IMR-90 (cell line): ENCODE data around the gene SRPRB. TPM values are rescaled to one million over a fixed set of nuclear protein-coding genes. Genes with fewer than 3 reads are reported as not detected.
A peak's percentile ranks its signal among the peaks of the same experiment; 100 is the strongest.

ENCODE experiments used
- ATAC-seq: fragments of 200-7000 bp; cut with Tn5 transposase; 2 replicates; pipeline ENCODE4 v1.9.1; 2020; ENCODE audit warnings: low read depth, mild to moderate bottlenecking, moderate library complexity
- BruUV-seq: library from RNA; stranded (reverse); fragments of 400-500 nt; replicated peaks from 2 replicates; lab custom pipeline; 2021; lab: Mats Ljungman, UMichigan
- CTCF ChIA-PET: fragments of 300-600 bp; formaldehyde crosslinking; extraction: SDS; loops from one replicate; lab custom pipeline; 2021; ENCODE audit warnings: antibody characterized with exemption; lab: Yijun Ruan, JAX
- POLR2A ChIA-PET: fragments of 300-600 bp; sonication (Branson Sonifier 250); formaldehyde crosslinking; loops from one replicate; lab custom pipeline; 2022; ENCODE audit warnings: antibody characterized with exemption; ENCODE audit not compliant: unreplicated experiment; lab: Charles Lee
- DNase-seq: peaks from one replicate; pipeline ENCODE4 v3.0.0; 2013
- H2AFZ ChIP-seq: replicated peaks from 2 replicates; pipeline ENCODE3; 2013; ENCODE audit warnings: low read length, mild to moderate bottlenecking; ENCODE audit not compliant: poor library complexity
- H2AK5ac ChIP-seq: 2 replicates; pipeline ENCODE4 v1.6.1; 2013; ENCODE audit warnings: low read depth, low read length, inconsistent platforms
- H2AK9ac ChIP-seq: replicated peaks from 2 replicates; pipeline ENCODE3; 2013; ENCODE audit warnings: mild to moderate bottlenecking, low read depth, low read length, moderate library complexity; ENCODE audit not compliant: poor library complexity
- H2BK120ac ChIP-seq: 2 replicates; pipeline ENCODE4 v1.6.1; 2013; ENCODE audit warnings: low read depth, low read length, inconsistent platforms
- H2BK15ac ChIP-seq: 3 replicates; pipeline ENCODE4 v1.6.1; 2013; ENCODE audit warnings: low read depth, low read length, inconsistent platforms
- H2BK20ac ChIP-seq: 2 replicates; pipeline ENCODE4 v1.6.1; 2013; ENCODE audit warnings: low read depth, mild to moderate bottlenecking, inconsistent platforms, low read length, moderate library complexity
- H2BK5ac ChIP-seq: 2 replicates; pipeline ENCODE4 v1.6.1; 2013; ENCODE audit warnings: mild to moderate bottlenecking, low read depth, low read length, inconsistent platforms; ENCODE audit not compliant: poor library complexity, severe bottlenecking
- H3K14ac ChIP-seq: replicated peaks from 2 replicates; pipeline ENCODE4 v1.6.1; 2013; ENCODE audit warnings: low read depth, low read length, inconsistent platforms
- H3K18ac ChIP-seq: 2 replicates; pipeline ENCODE4 v1.6.1; 2013; ENCODE audit warnings: low read depth, low read length, control low read depth
- H3K23ac ChIP-seq: 2 replicates; pipeline ENCODE4 v1.6.1; 2013; ENCODE audit warnings: low read depth, low read length, inconsistent platforms
- H3K27ac ChIP-seq: 2 replicates; pipeline ENCODE4 v1.5.1; 2013; ENCODE audit warnings: mild to moderate bottlenecking, control low read depth, low read length; ENCODE audit not compliant: insufficient read depth
- H3K27me3 ChIP-seq: 2 replicates; pipeline ENCODE4 v1.6.1; 2013; ENCODE audit warnings: low read length; ENCODE audit not compliant: control insufficient read depth, insufficient read depth
- H3K36me3 ChIP-seq: 2 replicates; pipeline ENCODE4 v1.6.1; 2013; ENCODE audit warnings: low read length, mixed read lengths; ENCODE audit not compliant: control insufficient read depth, insufficient read depth
- H3K4ac ChIP-seq: 2 replicates; pipeline ENCODE4 v1.6.1; 2013; ENCODE audit warnings: low read depth, low read length, inconsistent platforms
- H3K4me1 ChIP-seq: 2 replicates; pipeline ENCODE4 v1.6.1; 2013; ENCODE audit warnings: low read length, mixed read lengths; ENCODE audit not compliant: control insufficient read depth, insufficient read depth
- H3K4me2 ChIP-seq: 2 replicates; pipeline ENCODE4 v1.6.1; 2013; ENCODE audit warnings: low read depth, mild to moderate bottlenecking, control low read depth, low read length, moderate library complexity
- H3K4me3 ChIP-seq: 2 replicates; pipeline ENCODE4 v1.5.1; 2013; ENCODE audit warnings: low read depth, mild to moderate bottlenecking, control low read depth, low read length, moderate library complexity; ENCODE audit not compliant: insufficient read depth
- H3K56ac ChIP-seq: 2 replicates; pipeline ENCODE4 v1.6.1; 2013; ENCODE audit warnings: low read length, inconsistent platforms; ENCODE audit not compliant: insufficient read depth; ENCODE audit errors: extremely low read depth
- H3K79me1 ChIP-seq, 2 experiments: 2 replicates each; pipeline ENCODE4 v1.6.1; 2013; ENCODE audit warnings: low read length in 2 of 2, inconsistent platforms in 1 of 2, low read depth in 1 of 2
- H3K9ac ChIP-seq: 2 replicates; pipeline ENCODE4 v1.6.1; 2013; ENCODE audit warnings: low read depth, low read length, control low read depth
- H3K9me1 ChIP-seq: 2 replicates; pipeline ENCODE4 v1.6.1; 2013; ENCODE audit warnings: low read length, inconsistent platforms; ENCODE audit not compliant: insufficient read depth
- H3K9me3 ChIP-seq: 2 replicates; pipeline ENCODE4 v1.6.1; 2013; ENCODE audit warnings: low read length; ENCODE audit not compliant: control insufficient read depth, insufficient read depth
- H4K20me1 ChIP-seq: 2 replicates; pipeline ENCODE4 v1.6.1; 2013; ENCODE audit warnings: low read length, inconsistent platforms; ENCODE audit not compliant: insufficient read depth
- H4K5ac ChIP-seq: 2 replicates; pipeline ENCODE4 v1.6.1; 2013; ENCODE audit warnings: mild to moderate bottlenecking, low read depth, low read length, control low read depth
- H4K8ac ChIP-seq, 2 experiments: 2 replicates each; pipeline ENCODE4 v1.6.1; 2013; ENCODE audit warnings: low read depth in 2 of 2, low read length in 2 of 2, control low read depth in 1 of 2, inconsistent platforms in 1 of 2
- H4K91ac ChIP-seq: 2 replicates; pipeline ENCODE4 v1.6.1; 2013; ENCODE audit warnings: low read depth, low read length, inconsistent platforms; ENCODE audit not compliant: insufficient read depth
- BHLHE40 ChIP-seq: fragments of 150-350 bp; IDR thresholded peaks from 2 replicates; pipeline ENCODE4 v1.6.1; 2016; ENCODE audit warnings: mild to moderate bottlenecking, low read depth, low read length
- CEBPB ChIP-seq: IDR thresholded peaks from 2 replicates; pipeline ENCODE4 v1.6.1; 2012; ENCODE audit warnings: low read depth, low read length, improper control_type of control experiment
- CHD1 ChIP-seq: IDR thresholded peaks from 2 replicates; pipeline ENCODE4 v1.6.1; 2012; ENCODE audit warnings: low read depth, low read length, improper control_type of control experiment
- FOS ChIP-seq: fragments of 150-350 bp; IDR thresholded peaks from 2 replicates; pipeline ENCODE4 v1.6.1; 2016; ENCODE audit warnings: low read depth, low read length
- MAFK ChIP-seq: IDR thresholded peaks from 2 replicates; pipeline ENCODE4 v1.6.1; 2012; ENCODE audit warnings: low read depth, low read length, improper control_type of control experiment
- MXI1 ChIP-seq: IDR thresholded peaks from 2 replicates; pipeline ENCODE4 v1.6.1; 2012; ENCODE audit warnings: low read depth, mild to moderate bottlenecking, low read length, moderate library complexity, borderline replicate concordance
- POLR2A ChIP-seq: IDR thresholded peaks from 2 replicates; pipeline ENCODE4 v1.6.1; 2012; ENCODE audit warnings: mild to moderate bottlenecking, low read depth, low read length
- RAD21 ChIP-seq: IDR thresholded peaks from 2 replicates; pipeline ENCODE4 v1.6.1; 2012; ENCODE audit warnings: low read length, improper control_type of control experiment
- RCOR1 ChIP-seq: IDR thresholded peaks from 2 replicates; pipeline ENCODE4 v1.6.1; 2012; ENCODE audit warnings: mild to moderate bottlenecking, low read length, improper control_type of control experiment; ENCODE audit not compliant: insufficient replicate concordance
- RFX5 ChIP-seq: IDR thresholded peaks from 2 replicates; pipeline ENCODE4 v1.8.0; 2012; ENCODE audit warnings: low read depth, mild to moderate bottlenecking, low read length, moderate library complexity
- SMC3 ChIP-seq: fragments of 150-350 bp; IDR thresholded peaks from 2 replicates; pipeline ENCODE4 v1.6.1; 2016; ENCODE audit warnings: low read depth, mild to moderate bottlenecking, antibody characterized with exemption, low read length, moderate library complexity
- WGBS, 2 experiments: methylation state at CpG; one replicate each; pipeline versions ENCODE4 v1.1.5 to v1.1.7; 2013; ENCODE audit warnings: missing lambda C conversion rate in 2 of 2; ENCODE audit not compliant: insufficient read length in 1 of 2; ENCODE audit errors: extremely low coverage in 2 of 2; 5-methylcytosine and 5-hydroxymethylcytosine counted together
- dilution Hi-C: fragments of 300-500 bp; cut with HindIII; formaldehyde crosslinking; loops from one replicate; pipeline ENCODE4 v1.14.3; 2018; ENCODE audit warnings: low sequenced_read_pairs; ENCODE audit not compliant: unreplicated experiment
- in situ Hi-C: fragments of 300-500 bp; cut with MboI; formaldehyde crosslinking; loops from 3 replicates; pipeline ENCODE4 v1.14.3; 2019; ENCODE audit warnings: low sequenced_read_pairs, inconsistent platforms, mixed read lengths
- intact Hi-C: fragments of 100-400 bp; cut with micrococcal nuclease; formaldehyde crosslinking; loops from 2 replicates; pipeline ENCODE4 v1.10.0; 2022
- polyA plus RNA-seq, 3 experiments: library from polyadenylated mRNA; depleted of rRNA; stranded (reverse); fragments of >200 nt; gene quantifications; 2 replicates each; pipeline ENCODE4 v1.2.3, GENCODE V29; 2012; ENCODE audit warnings: low replicate concordance in 1 of 3
- total RNA-seq: library from RNA; depleted of rRNA; stranded (reverse); fragments of >200 nt; gene quantifications from 2 replicates; pipeline ENCODE4 v1.2.3, GENCODE V29; 2012
- TF ChIP-seq, protein P1 (sequence below): fragments of 150-350 bp; IDR thresholded peaks from 2 replicates; pipeline ENCODE4 v1.6.1; 2017; ENCODE audit warnings: mild to moderate bottlenecking, antibody characterized with exemption, low read length, low read depth
- TF ChIP-seq, protein P2 (sequence below): fragments of 150-350 bp; IDR thresholded peaks from 2 replicates; pipeline ENCODE4 v1.6.1; 2016; ENCODE audit warnings: low read depth, mild to moderate bottlenecking, low read length, moderate library complexity, borderline replicate concordance

Gene SRPRB
- total and polyA plus RNA-seq, 2 of the 4 experiments (the other 2 are of a cell fraction): 28.8 to 131 TPM

DNA sequence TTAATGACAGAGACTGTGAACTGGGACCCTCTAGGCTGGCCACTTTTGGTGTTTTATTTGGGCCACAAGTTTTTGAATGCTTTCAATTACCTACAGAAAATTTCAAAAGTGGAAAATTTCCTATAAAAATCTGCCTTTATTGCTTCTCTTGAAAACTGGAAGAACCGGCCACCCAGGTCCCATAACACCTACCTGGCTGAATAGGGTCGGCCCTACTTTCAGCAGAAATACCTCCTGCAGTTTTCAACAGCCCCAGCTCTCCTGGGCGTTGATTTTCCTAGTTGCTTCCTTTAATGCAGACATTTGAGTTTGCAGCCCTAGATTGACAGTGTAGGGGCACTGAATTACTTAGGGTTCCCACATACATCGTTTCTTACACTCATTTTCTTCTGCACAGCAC, 719 bp upstream of the SRPRB start:
- no peak overlapping the region for H2AK9ac ChIP-seq
- peaks cover 1% of the 10 kb centered on the region; the same call in 1 of the 2 replicates for H3K36me3 ChIP-seq
- no peak for ATAC-seq
- H3K4me2 ChIP-seq: no peak overlapping the region
- ChIA-PET CTCF (no interaction called here), POLR2A (no interaction called here)
- no peak overlapping the region for H3K9ac ChIP-seq
- no peak overlapping the region for H2BK120ac ChIP-seq
- H3K14ac ChIP-seq: no peak overlapping the region
- H3K9me3 ChIP-seq: no peaks in the 10 kb centered on the region
- H3K4ac ChIP-seq: no peak overlapping the region
- WGBS, 2 experiments: 50% methylated on average over 1 of the region's 4 CpGs; no CpG with 5 or more reads in 1 of the 2 experiments
- no peaks in the 10 kb centered on the region for H4K20me1 ChIP-seq
- peaks cover 4% of the 10 kb centered on the region; the same call in 1 of the 2 replicates for H3K9me1 ChIP-seq
- H3K56ac ChIP-seq: no peak overlapping the region
- no peak for DNase-seq
- no peak overlapping the region for H3K4me3 ChIP-seq
- no peak overlapping the region for H2BK20ac ChIP-seq
- H2BK5ac ChIP-seq: no peak overlapping the region
- TF ChIP-seq MXI1: no peak
- TF ChIP-seq CHD1: no peak
- no peak for TF ChIP-seq POLR2A
- TF ChIP-seq, protein P1, sequence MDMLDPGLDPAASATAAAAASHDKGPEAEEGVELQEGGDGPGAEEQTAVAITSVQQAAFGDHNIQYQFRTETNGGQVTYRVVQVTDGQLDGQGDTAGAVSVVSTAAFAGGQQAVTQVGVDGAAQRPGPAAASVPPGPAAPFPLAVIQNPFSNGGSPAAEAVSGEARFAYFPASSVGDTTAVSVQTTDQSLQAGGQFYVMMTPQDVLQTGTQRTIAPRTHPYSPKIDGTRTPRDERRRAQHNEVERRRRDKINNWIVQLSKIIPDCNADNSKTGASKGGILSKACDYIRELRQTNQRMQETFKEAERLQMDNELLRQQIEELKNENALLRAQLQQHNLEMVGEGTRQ: no peak
- TF ChIP-seq MAFK: no peak
- TF ChIP-seq RFX5: no peak
- no peak for TF ChIP-seq FOS
- TF ChIP-seq, protein P2, sequence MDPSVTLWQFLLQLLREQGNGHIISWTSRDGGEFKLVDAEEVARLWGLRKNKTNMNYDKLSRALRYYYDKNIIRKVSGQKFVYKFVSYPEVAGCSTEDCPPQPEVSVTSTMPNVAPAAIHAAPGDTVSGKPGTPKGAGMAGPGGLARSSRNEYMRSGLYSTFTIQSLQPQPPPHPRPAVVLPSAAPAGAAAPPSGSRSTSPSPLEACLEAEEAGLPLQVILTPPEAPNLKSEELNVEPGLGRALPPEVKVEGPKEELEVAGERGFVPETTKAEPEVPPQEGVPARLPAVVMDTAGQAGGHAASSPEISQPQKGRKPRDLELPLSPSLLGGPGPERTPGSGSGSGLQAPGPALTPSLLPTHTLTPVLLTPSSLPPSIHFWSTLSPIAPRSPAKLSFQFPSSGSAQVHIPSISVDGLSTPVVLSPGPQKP: no peak
- no peak for TF ChIP-seq RCOR1
- TF ChIP-seq CEBPB: no peak
- no peak for TF ChIP-seq BHLHE40
- no peak for TF ChIP-seq RAD21
- no peak for TF ChIP-seq SMC3
- in situ Hi-C loops (loop anchor here (25.0 kb wide), 2 partner anchors 343 to 682 kb away; partner anchors contain the start of genes ANAPC13 and CEP63), dilution Hi-C loops (no loop called here), intact Hi-C loops (loop anchor here (1.0 to 10.0 kb wide), 4 partner anchors 143 to 1073 kb away; partner anchors contain the start of gene CDV3)
- no peak overlapping the region for H4K91ac ChIP-seq
- peaks cover 0 to 15% of the 10 kb centered on the region in 2 experiments; a peak in 2 of 4 replicates for H3K79me1 ChIP-seq
- H3K4me1 ChIP-seq: no peaks in the 10 kb centered on the region
- H2BK15ac ChIP-seq: no peak overlapping the region
- peak overlapping the region; percentile 27 to 67; a peak in 2 of 4 replicates for H4K8ac ChIP-seq
- no peak overlapping the region for H3K27ac ChIP-seq
- no peak overlapping the region for H3K18ac ChIP-seq
- no peak overlapping the region for H4K5ac ChIP-seq
- H2AFZ ChIP-seq: peak overlapping the region; percentile 97
- H3K27me3 ChIP-seq: peaks cover 2% of the 10 kb centered on the region; the same call in 1 of the 2 replicates
- no peak overlapping the region for H3K23ac ChIP-seq
- no peak overlapping the region for H2AK5ac ChIP-seq
- BruUV-seq: no TSS peak
